HG02798 (cell line): Measurements from ENCODE around the gene SLC25A13.

Source experiments
- ATAC-seq: cut with Tn5 transposase; IDR thresholded peaks from one replicate; pipeline ENCODE4 v1.9.1; 2021; ENCODE audit warnings: mild to moderate bottlenecking; ENCODE audit not compliant: unreplicated experiment, poor library complexity

SLC25A13 gene

GRCh38 chr7:96217147-96217546 lies 104.8 kb downstream of the SLC25A13 start:
- ATAC-seq: no peak

GRCh38 chr7:96216373-96216772 lies 105.5 kb downstream of the SLC25A13 start:
- no peak for ATAC-seq

- ATAC-seq: no peak
Observed at GRCh38 chr7:96212474-96212873, 109.4 kb downstream of the SLC25A13 start.

- ATAC-seq: no peak
Observed at GRCh38 chr7:96211954-96212353, 109.9 kb downstream of the SLC25A13 start.

GRCh38 chr7:96205665-96206064 lies 116.2 kb downstream of the SLC25A13 start:
- ATAC-seq: no peak

GRCh38 chr7:96204601-96205000 lies 117.3 kb downstream of the SLC25A13 start:
- no peak for ATAC-seq

- no peak for ATAC-seq
Observed at GRCh38 chr7:96203786-96204185, 118.1 kb downstream of the SLC25A13 start.

GRCh38 chr7:96202102-96202501 lies 119.8 kb downstream of the SLC25A13 start:
- no peak for ATAC-seq

GRCh38 chr7:96200740-96201139 lies 121.2 kb downstream of the SLC25A13 start:
- no peak for ATAC-seq

- no peak for ATAC-seq
Observed at GRCh38 chr7:96199421-96199820, 122.5 kb downstream of the SLC25A13 start.

- ATAC-seq: no peak
Observed at GRCh38 chr7:96198047-96198636, 123.8 kb downstream of the SLC25A13 start.

- ATAC-seq: no peak
Observed at GRCh38 chr7:96196676-96197075, 125.2 kb downstream of the SLC25A13 start.

- no peak for ATAC-seq
Observed at GRCh38 chr7:96189129-96189820, 132.6 kb downstream of the SLC25A13 start.

GRCh38 chr7:96188591-96188991 lies 133.3 kb downstream of the SLC25A13 start:
- no peak for ATAC-seq

- no peak for ATAC-seq
Observed at GRCh38 chr7:96188174-96188581, 133.7 kb downstream of the SLC25A13 start.

GRCh38 chr7:96187735-96188134 lies 134.2 kb downstream of the SLC25A13 start:
- no peak for ATAC-seq

- ATAC-seq: no peak
Observed at GRCh38 chr7:96184783-96185182, 137.1 kb downstream of the SLC25A13 start.

GRCh38 chr7:96183163-96183670 lies 138.7 kb downstream of the SLC25A13 start:
- ATAC-seq: no peak

GRCh38 chr7:96182424-96183158 lies 139.3 kb downstream of the SLC25A13 start:
- ATAC-seq: peak; percentile 97

GRCh38 chr7:96181174-96181573 lies 140.7 kb downstream of the SLC25A13 start:
- no peak for ATAC-seq

- ATAC-seq: no peak
Observed at GRCh38 chr7:96179837-96180236, 142.1 kb downstream of the SLC25A13 start.
